Loucy (cell line): ENCODE measurements around the gene MGAT5.

ENCODE experiments used
- EZH2phosphoT487 ChIP-seq: fragments of 200-600 bp; IDR thresholded peaks from 2 replicates; pipeline ENCODE4 v1.6.1; 2018; ENCODE audit warnings: antibody characterized with exemption, mild to moderate bottlenecking, moderate library complexity, borderline replicate concordance
- TF ChIP-seq, protein P1 (sequence below): fragments of 200-600 bp; sonication (generic); conservative IDR thresholded peaks from 2 replicates; pipeline ENCODE4 v1.5.1; 2014; ENCODE audit warnings: mild to moderate bottlenecking, antibody characterized with exemption, low read length

- TF ChIP-seq, protein P1, sequence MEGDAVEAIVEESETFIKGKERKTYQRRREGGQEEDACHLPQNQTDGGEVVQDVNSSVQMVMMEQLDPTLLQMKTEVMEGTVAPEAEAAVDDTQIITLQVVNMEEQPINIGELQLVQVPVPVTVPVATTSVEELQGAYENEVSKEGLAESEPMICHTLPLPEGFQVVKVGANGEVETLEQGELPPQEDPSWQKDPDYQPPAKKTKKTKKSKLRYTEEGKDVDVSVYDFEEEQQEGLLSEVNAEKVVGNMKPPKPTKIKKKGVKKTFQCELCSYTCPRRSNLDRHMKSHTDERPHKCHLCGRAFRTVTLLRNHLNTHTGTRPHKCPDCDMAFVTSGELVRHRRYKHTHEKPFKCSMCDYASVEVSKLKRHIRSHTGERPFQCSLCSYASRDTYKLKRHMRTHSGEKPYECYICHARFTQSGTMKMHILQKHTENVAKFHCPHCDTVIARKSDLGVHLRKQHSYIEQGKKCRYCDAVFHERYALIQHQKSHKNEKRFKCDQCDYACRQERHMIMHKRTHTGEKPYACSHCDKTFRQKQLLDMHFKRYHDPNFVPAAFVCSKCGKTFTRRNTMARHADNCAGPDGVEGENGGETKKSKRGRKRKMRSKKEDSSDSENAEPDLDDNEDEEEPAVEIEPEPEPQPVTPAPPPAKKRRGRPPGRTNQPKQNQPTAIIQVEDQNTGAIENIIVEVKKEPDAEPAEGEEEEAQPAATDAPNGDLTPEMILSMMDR = no peak
- TF ChIP-seq EZH2phosphoT487 = no peak
These were observed 98.0 kb downstream of the MGAT5 start for GRCh38 chr2:134351899-134352298.
